LNCaP clone FGC (cell line): ENCODE data around the gene RDH13.
"Not testable (repeated sequence)": the region's sequence is repeated elsewhere in the genome, so short reads cannot be mapped to it uniquely, and the experiment has no call there.

Source experiments
- DNase-seq: peaks from one replicate; pipeline ENCODE4 v3.0.0-alpha.2; 2011; ENCODE audit warnings: low read depth
- H3K4me3 ChIP-seq: 2 replicates; pipeline ENCODE4 v1.5.1; 2011; ENCODE audit warnings: mild to moderate bottlenecking, low read depth, low read length, control low read depth
- TF ChIP-seq, protein P1 (sequence below): IDR thresholded peaks from 2 replicates; pipeline ENCODE4 v1.5.1; 2012; ENCODE audit warnings: mild to moderate bottlenecking; ENCODE audit not compliant: control insufficient read depth, insufficient read depth; ENCODE audit errors: extremely low read depth

RDH13 gene

DNA sequence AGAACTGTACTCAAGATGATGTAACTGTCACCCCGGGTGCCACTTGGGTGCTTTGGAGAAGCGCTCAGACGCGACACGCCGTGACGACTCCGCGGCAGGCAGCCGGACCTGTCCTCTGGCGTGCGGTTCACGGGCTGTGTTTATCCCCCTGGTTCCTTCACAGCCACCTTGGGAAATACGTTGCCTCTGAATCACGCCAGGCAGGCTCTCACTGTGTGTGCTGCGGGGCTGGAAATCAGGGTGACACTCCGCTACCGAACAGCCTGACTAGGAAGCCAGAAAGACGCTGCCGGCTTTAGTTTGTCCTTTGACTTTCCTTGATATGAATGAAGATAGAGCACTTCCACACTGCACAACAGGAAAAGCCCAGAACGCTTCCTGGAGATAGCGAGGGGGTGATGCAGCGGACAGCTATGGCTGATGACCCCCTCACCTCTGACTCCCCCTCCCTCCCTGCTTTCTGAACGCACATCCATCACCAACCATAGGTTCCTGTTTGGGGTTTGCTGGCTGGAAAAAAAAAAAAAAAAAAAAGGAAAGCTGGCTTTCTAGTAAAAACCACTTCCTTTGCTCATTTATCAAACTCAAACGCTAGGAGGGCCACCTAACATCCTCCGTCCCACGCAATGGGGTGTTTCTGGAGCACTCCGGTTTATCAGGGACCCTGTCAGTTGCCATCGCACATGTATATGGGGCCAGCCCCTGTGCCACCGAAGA is 21.2 kb downstream of the RDH13 start:
- no peak for DNase-seq
- TF ChIP-seq, protein P1, sequence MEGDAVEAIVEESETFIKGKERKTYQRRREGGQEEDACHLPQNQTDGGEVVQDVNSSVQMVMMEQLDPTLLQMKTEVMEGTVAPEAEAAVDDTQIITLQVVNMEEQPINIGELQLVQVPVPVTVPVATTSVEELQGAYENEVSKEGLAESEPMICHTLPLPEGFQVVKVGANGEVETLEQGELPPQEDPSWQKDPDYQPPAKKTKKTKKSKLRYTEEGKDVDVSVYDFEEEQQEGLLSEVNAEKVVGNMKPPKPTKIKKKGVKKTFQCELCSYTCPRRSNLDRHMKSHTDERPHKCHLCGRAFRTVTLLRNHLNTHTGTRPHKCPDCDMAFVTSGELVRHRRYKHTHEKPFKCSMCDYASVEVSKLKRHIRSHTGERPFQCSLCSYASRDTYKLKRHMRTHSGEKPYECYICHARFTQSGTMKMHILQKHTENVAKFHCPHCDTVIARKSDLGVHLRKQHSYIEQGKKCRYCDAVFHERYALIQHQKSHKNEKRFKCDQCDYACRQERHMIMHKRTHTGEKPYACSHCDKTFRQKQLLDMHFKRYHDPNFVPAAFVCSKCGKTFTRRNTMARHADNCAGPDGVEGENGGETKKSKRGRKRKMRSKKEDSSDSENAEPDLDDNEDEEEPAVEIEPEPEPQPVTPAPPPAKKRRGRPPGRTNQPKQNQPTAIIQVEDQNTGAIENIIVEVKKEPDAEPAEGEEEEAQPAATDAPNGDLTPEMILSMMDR: no peak
- no peak overlapping the region for H3K4me3 ChIP-seq

DNA sequence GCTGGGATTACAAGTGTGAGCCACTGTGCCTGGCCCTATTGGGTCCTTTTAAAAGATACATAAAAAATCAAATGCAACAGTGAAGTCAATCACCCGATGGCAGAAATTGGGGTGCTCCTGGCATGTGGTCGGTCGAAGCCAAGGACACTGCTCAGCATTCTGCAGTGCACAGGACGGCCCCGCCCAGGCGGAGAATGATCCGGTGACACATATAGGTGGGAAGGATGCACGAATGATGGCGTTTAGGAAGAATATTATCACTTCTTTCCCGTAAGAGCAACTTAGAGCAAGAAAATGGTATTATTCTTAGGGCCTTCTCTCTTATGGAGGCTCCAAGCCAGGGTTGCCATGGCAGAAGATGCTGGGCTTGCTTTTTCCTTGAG is 21.7 kb downstream of the RDH13 start:
- TF ChIP-seq, protein P1: no peak
- DNase-seq: no peak
- H3K4me3 ChIP-seq: no peak overlapping the region

DNA sequence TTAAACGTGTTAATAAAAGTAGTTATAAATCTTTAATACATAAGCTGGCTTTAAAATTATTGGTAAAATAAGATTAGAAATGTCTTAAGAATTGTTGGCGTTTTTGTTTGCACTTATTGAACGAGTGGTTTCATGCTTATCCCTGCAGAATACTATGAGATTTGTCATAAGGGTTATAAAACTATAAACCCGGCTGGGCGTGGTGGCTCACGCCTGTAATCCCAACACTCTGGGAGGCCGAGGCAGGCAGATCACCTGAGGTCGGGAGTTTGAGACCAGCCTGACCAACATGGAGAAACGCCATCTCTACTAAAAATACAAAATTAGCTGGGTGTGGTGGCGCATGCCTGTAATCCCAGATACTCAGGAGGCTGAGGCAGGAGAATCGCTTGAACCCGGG is 22.3 kb downstream of the RDH13 start:
- not testable (repeated sequence) for H3K4me3 ChIP-seq, DNase-seq

DNA sequence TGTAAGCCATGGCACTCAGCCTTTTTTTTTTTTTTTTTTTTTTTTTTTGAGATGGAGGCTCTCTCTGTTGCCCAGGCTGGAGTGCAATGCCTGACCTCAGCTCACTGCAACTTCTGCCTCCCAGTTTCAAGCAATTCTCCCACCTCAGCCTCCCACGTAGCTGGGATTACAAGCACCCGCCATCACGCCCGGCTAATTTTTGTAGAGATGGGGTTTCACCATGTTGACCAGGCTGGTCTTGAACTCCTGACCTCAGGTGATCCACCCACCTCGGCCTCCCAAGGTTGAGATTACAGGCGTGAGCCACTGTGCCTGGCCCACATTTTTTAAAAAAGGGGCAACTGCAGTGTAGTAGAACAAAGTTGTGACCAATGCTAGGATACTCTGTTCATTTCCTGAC is 25.3 kb downstream of the RDH13 start:
- DNase-seq: not testable (repeated sequence)

DNA sequence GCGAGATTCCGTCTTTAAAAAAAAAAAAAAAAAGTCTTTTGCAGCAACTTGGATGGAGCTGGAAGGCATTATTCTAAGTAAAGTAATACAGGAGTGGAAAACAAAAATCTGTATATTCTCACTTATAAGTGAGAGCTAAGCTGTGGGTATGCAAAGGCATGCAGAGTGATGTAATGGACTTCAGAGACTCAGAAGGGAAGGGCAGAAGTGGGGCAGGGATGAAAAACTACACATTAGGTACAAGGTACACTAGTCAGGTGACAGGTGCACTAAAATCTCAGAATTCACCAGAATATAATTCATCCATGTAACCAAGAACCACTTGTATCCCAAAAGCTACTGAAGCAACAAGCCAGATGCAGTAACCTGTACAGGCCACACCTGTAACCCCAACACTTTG is 26.9 kb downstream of the RDH13 start:
- H3K4me3 ChIP-seq: no peak overlapping the region

More for the DNA sequence above, 25.3 kb downstream of the RDH13 start:
- H3K4me3 ChIP-seq: not testable (repeated sequence)

DNA sequence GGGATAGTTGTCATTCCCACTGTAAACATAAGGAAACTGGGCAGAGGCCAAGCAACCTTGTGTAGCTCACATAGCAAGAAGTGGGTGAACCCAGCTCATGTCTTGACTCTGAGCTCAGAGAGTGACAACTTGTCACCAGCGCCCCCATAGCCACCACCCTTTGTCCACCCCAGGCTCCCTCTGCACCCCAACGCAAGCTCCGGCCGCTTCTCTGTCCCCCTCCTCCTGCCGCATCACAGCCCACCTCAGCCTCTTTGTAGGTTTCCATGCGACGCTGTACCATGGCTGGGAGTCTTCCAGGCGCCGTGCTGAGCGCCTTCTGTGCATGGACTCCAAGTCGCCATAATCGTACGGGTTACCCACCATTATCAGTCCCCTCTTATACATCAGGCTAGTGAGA is 28.2 kb downstream of the RDH13 start:
- no peak overlapping the region for H3K4me3 ChIP-seq
- DNase-seq: no peak
- TF ChIP-seq, protein P1: no peak

More for the DNA sequence above, 26.9 kb downstream of the RDH13 start:
- DNase-seq: no peak
- TF ChIP-seq, protein P1: no peak

DNA sequence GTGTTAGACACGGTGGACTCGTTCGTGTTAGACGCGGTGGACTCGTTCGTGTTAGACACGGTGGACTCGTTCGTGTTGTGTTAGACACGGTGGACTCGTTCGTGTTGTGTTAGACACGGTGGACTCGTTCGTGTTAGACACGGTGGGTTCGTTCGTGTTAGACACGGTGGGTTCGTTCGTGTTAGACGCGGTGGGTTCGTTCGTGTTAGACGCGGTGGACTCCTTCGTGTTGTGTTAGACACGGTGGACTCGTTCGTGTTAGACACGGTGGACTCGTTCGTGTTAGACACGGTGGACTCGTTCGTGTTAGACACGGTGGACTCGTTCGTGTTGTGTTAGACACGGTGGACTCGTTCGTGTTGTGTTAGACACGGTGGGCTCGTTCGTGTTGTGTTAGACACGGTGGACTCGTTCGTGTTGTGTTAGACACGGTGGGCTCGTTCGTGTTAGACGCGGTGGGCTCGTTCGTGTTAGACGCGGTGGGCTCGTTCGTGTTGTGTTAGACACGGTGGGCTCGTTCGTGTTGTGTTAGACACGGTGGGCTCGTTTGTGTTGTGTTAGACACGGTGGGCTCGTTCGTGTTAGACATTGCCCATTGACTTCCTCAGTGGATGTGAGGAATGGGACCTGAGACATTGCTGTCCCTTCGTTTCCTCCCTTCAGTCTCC is 29.8 kb downstream of the RDH13 start:
- DNase-seq, H3K4me3 ChIP-seq: not testable (repeated sequence)

DNA sequence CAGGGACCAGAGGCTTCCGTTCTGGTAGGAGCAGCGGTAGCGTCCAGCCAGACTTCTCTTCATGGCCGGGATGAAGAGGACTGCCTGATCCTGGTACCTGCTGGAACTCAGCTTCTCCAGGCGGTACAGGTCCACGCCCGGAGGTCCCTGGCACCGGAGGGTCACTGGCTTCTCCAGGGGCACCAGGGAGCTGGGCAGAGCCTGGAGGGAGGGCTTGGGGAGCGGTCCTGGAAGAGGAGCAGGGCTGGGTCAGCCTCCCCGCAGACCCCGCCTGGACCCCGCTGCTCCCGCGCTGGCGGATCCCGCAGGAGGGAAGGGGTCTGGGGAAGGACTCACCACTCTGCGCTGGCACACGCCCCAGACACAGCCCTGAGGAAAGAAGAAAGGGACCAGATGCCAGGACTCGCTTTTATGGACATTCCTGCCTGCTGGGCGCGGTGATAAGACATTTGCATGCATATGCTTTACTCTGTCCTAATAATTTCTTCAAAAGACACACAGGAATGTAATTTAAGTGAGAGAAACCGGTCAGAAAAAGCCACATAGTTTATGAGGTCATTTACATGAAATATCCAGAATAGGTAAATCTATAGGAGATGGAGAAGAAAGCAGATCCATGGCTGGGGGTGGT is 30.7 kb downstream of the RDH13 start:
- TF ChIP-seq, protein P1: no peak
- DNase-seq: peak; percentile 11
- no peak overlapping the region for H3K4me3 ChIP-seq
